Loucy (cell line): Measurements from ENCODE around the gene GCSH.

Experiments used
- CTCF ChIP-seq: fragments of 200-600 bp; sonication (generic); conservative IDR thresholded peaks from 2 replicates; pipeline ENCODE4 v1.5.1; 2014; ENCODE audit warnings: mild to moderate bottlenecking, antibody characterized with exemption, low read length
- EZH2phosphoT487 ChIP-seq: fragments of 200-600 bp; IDR thresholded peaks from 2 replicates; pipeline ENCODE4 v1.6.1; 2018; ENCODE audit warnings: antibody characterized with exemption, mild to moderate bottlenecking, moderate library complexity, borderline replicate concordance

GRCh38 chr16:81066681-81067080 lies 29.5 kb downstream of the GCSH start:
- TF ChIP-seq CTCF (no peak), EZH2phosphoT487 (no peak)
